PFSK-1 (cell line): ENCODE measurements around the gene CDK10.
A peak's percentile ranks its signal among the peaks of the same experiment; 100 is the strongest.

Experiments used
- FOXP2 ChIP-seq: optimal IDR thresholded peaks from 2 replicates; pipeline ENCODE3; 2011; ENCODE audit warnings: borderline replicate concordance, control low read depth, inconsistent platforms; ENCODE audit not compliant: insufficient read depth; ENCODE audit errors: extremely low read length, extremely low read depth
- POLR2AphosphoS5 ChIP-seq: IDR thresholded peaks from 2 replicates; pipeline ENCODE4 v1.6.1; 2012; ENCODE audit warnings: low read depth, mild to moderate bottlenecking, control low read depth, low read length, moderate library complexity
- SIN3A ChIP-seq: IDR thresholded peaks from 2 replicates; pipeline ENCODE4 v1.6.1; 2012; ENCODE audit warnings: mild to moderate bottlenecking, low read length, moderate library complexity, borderline replicate concordance; ENCODE audit not compliant: insufficient read depth
- TAF1 ChIP-seq: IDR thresholded peaks from 2 replicates; pipeline ENCODE4 v1.6.1; 2012; ENCODE audit warnings: low read length, control low read depth, borderline replicate concordance; ENCODE audit not compliant: insufficient read depth
- TF ChIP-seq, protein P1 (sequence below), 2 experiments: IDR thresholded peaks; 2 replicates each; pipeline versions ENCODE4 v1.6.1 to v1.8.0; 2011 to 2012; ENCODE audit warnings: low read depth in 2 of 2, low read length in 2 of 2, control low read depth in 1 of 2, inconsistent platforms in 1 of 2, mild to moderate bottlenecking in 1 of 2, moderate library complexity in 1 of 2; ENCODE audit not compliant: insufficient read depth in 1 of 2

Gene CDK10

GRCh38 chr16:89732918-89733242 lies 46.4 kb downstream of the CDK10 start:
- no peak for TF ChIP-seq FOXP2
- no peak for TF ChIP-seq SIN3A
- TF ChIP-seq TAF1 = no peak
- TF ChIP-seq POLR2AphosphoS5 = no peak
- TF ChIP-seq, protein P1, sequence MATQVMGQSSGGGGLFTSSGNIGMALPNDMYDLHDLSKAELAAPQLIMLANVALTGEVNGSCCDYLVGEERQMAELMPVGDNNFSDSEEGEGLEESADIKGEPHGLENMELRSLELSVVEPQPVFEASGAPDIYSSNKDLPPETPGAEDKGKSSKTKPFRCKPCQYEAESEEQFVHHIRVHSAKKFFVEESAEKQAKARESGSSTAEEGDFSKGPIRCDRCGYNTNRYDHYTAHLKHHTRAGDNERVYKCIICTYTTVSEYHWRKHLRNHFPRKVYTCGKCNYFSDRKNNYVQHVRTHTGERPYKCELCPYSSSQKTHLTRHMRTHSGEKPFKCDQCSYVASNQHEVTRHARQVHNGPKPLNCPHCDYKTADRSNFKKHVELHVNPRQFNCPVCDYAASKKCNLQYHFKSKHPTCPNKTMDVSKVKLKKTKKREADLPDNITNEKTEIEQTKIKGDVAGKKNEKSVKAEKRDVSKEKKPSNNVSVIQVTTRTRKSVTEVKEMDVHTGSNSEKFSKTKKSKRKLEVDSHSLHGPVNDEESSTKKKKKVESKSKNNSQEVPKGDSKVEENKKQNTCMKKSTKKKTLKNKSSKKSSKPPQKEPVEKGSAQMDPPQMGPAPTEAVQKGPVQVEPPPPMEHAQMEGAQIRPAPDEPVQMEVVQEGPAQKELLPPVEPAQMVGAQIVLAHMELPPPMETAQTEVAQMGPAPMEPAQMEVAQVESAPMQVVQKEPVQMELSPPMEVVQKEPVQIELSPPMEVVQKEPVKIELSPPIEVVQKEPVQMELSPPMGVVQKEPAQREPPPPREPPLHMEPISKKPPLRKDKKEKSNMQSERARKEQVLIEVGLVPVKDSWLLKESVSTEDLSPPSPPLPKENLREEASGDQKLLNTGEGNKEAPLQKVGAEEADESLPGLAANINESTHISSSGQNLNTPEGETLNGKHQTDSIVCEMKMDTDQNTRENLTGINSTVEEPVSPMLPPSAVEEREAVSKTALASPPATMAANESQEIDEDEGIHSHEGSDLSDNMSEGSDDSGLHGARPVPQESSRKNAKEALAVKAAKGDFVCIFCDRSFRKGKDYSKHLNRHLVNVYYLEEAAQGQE (IDR thresholded peaks at IDR 0.05; ENCODE audit: insufficient read depth in 1 of 2, low read depth in 2 of 2, low read length in 2 of 2) = no peak

GRCh38 chr16:89733322-89733721 lies 46.8 kb downstream of the CDK10 start:
- no peak for TF ChIP-seq POLR2AphosphoS5
- TF ChIP-seq TAF1 = no peak
- TF ChIP-seq, protein P1 (IDR thresholded peaks at IDR 0.05; ENCODE audit: insufficient read depth in 1 of 2, low read depth in 2 of 2, low read length in 2 of 2) = no peak
- no peak for TF ChIP-seq SIN3A
- no peak for TF ChIP-seq FOXP2

- TF ChIP-seq, protein P1 (IDR thresholded peaks at IDR 0.05; ENCODE audit: insufficient read depth in 1 of 2, low read depth in 2 of 2, low read length in 2 of 2) = no peak
- TF ChIP-seq POLR2AphosphoS5 = peak; percentile 20; the same call in 1 of the 2 replicates
These were observed 47.3 kb downstream of the CDK10 start for GRCh38 chr16:89733792-89734191.

DNA sequence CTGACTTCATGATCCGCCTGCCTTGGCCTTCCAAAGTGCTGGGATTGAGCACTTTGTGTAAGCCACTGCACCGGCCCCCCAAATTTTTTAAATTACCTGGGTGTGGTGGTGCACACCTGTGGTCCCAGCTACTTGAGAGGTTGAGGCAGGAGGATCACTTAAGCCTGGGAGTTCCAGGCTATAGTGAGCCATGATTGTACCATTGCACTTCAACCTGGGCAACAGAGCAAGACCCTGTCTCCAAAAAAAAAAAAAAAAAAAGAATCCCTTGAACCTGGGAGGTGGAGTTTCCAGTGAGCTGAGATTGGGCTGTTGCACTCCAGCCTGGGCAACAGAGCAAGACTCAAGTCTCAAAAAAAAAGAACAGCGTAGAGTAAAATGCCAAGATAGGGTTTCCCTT lies 50.1 kb downstream of the CDK10 start:
- TF ChIP-seq FOXP2 = no peak
- TF ChIP-seq SIN3A = no peak
- no peak for TF ChIP-seq POLR2AphosphoS5
- TF ChIP-seq, protein P1 (IDR thresholded peaks at IDR 0.05; ENCODE audit: insufficient read depth in 1 of 2, low read depth in 2 of 2, low read length in 2 of 2) = no peak
- TF ChIP-seq TAF1 = no peak

DNA sequence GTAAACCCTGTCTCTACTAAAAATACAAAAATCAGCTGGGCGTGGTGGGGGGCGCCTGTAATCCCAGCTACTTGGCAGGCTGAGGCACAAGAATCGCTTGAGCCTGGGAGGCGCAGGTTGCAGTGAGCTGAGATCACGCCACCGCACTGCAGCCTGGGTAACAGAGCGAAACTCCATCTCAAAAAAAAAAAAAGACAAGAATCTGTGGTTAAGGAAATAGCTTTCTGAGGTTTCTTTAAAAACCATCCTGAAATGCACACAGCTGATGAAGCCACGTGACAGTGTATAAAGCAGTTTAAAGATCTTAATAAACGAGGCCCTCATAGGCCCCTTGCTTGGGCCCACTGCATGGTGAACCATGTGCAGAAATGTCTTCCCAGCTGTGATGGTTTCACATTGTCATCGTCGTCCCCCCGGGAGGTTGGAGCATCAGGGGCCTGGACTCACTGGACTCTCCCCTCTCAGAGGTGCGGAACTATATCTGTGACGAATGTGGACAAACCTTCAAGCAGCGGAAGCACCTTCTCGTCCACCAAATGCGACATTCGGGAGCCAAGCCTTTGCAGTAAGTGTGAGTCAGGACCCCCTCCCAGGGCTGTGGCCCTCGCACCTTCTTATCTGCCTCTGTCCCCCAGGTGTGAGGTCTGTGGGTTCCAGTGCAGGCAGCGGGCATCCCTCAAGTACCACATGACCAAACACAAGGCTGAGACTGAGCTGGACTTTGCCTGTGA lies 51.0 kb downstream of the CDK10 start:
- no peak for TF ChIP-seq TAF1
